H9 (cell line): Measurements from ENCODE around the gene PPP1CC. TPM values are rescaled to one million over a fixed set of nuclear protein-coding genes. Genes with fewer than 3 reads are reported as not detected.

ENCODE experiments used
- DNase-seq: peaks from one replicate; pipeline ENCODE4 v3.0.0-alpha.2; 2017
- H2AFZ ChIP-seq: one replicate; pipeline ENCODE4 v1.6.1; 2013; ENCODE audit warnings: mild to moderate bottlenecking, low read length, control low read depth, moderate library complexity
- H2AK5ac ChIP-seq: 2 replicates; pipeline ENCODE4 v1.6.1; 2013; ENCODE audit warnings: low read length, control low read depth, mixed read lengths; ENCODE audit not compliant: insufficient read length
- H2BK120ac ChIP-seq: one replicate; pipeline ENCODE4 v1.6.1; 2013; ENCODE audit warnings: low read depth, mild to moderate bottlenecking, low read length, control low read depth, inconsistent platforms; ENCODE audit not compliant: poor library complexity, severe bottlenecking
- H2BK12ac ChIP-seq: 2 replicates; pipeline ENCODE4 v1.6.1; 2013; ENCODE audit warnings: low read length, control low read depth, mixed read lengths, low read depth; ENCODE audit not compliant: insufficient read length
- H2BK15ac ChIP-seq: 2 replicates; pipeline ENCODE4 v1.6.1; 2013; ENCODE audit warnings: low read depth, low read length, control low read depth
- H2BK20ac ChIP-seq: one replicate; pipeline ENCODE4 v1.6.1; 2013; ENCODE audit warnings: low read depth, mild to moderate bottlenecking, low read length, control low read depth, inconsistent platforms; ENCODE audit not compliant: poor library complexity, severe bottlenecking
- H2BK5ac ChIP-seq: 2 replicates; pipeline ENCODE4 v1.6.1; 2013; ENCODE audit warnings: low read length, control low read depth, mixed read lengths; ENCODE audit not compliant: insufficient read length
- H3K14ac ChIP-seq: 2 replicates; pipeline ENCODE4 v1.6.1; 2013; ENCODE audit warnings: low read length, control low read depth; ENCODE audit not compliant: insufficient read depth
- H3K18ac ChIP-seq: 2 replicates; pipeline ENCODE4 v1.6.1; 2013; ENCODE audit warnings: low read depth, mild to moderate bottlenecking, mixed read lengths, low read length, control low read depth; ENCODE audit not compliant: insufficient read length
- H3K23ac ChIP-seq: 2 replicates; pipeline ENCODE4 v1.6.1; 2013; ENCODE audit warnings: low read length, control low read depth, mixed read lengths, low read depth; ENCODE audit not compliant: insufficient read length
- H3K23me2 ChIP-seq: 2 replicates; pipeline ENCODE4 v1.6.1; 2013; ENCODE audit warnings: low read depth, mild to moderate bottlenecking, mixed read lengths, low read length, control low read depth; ENCODE audit not compliant: insufficient read length, poor library complexity, severe bottlenecking
- H3K27ac ChIP-seq: 2 replicates; pipeline ENCODE4 v1.5.1; 2013; ENCODE audit warnings: low read length, control low read depth, mixed read lengths, low read depth; ENCODE audit not compliant: insufficient read length
- H3K27me3 ChIP-seq: 2 replicates; pipeline ENCODE4 v1.6.1; 2013; ENCODE audit warnings: low read length, control low read depth, inconsistent platforms; ENCODE audit not compliant: insufficient read depth
- H3K4ac ChIP-seq: 2 replicates; pipeline ENCODE4 v1.6.1; 2013; ENCODE audit warnings: low read depth, mild to moderate bottlenecking, control low read depth, inconsistent platforms, low read length, moderate library complexity
- H3K4me1 ChIP-seq: 2 replicates; pipeline ENCODE4 v1.6.1; 2013; ENCODE audit warnings: low read length, control low read depth, inconsistent platforms; ENCODE audit not compliant: insufficient read depth
- H3K4me2 ChIP-seq: 2 replicates; pipeline ENCODE4 v1.6.1; 2013; ENCODE audit warnings: low read length, control low read depth, mixed read lengths; ENCODE audit not compliant: insufficient read length, insufficient read depth
- H3K56ac ChIP-seq: 2 replicates; pipeline ENCODE4 v1.6.1; 2013; ENCODE audit warnings: low read depth, mild to moderate bottlenecking, mixed read lengths, low read length, control low read depth; ENCODE audit not compliant: insufficient read length
- H3K79me1 ChIP-seq: 2 replicates; pipeline ENCODE4 v1.6.1; 2013; ENCODE audit warnings: low read depth, mild to moderate bottlenecking, moderate library complexity, low read length, control low read depth, inconsistent platforms; ENCODE audit not compliant: insufficient read depth, poor library complexity, severe bottlenecking
- H3K79me2 ChIP-seq: 2 replicates; pipeline ENCODE4 v1.6.1; 2013; ENCODE audit warnings: low read length, control low read depth, inconsistent platforms; ENCODE audit not compliant: insufficient read depth
- H3K9ac ChIP-seq: 2 replicates; pipeline ENCODE4 v1.6.1; 2013; ENCODE audit warnings: low read length, control low read depth, mixed read lengths; ENCODE audit not compliant: insufficient read length; ENCODE audit errors: extremely low read depth
- H3K9me3 ChIP-seq: one replicate; pipeline ENCODE4 v1.6.1; 2013; ENCODE audit warnings: low read depth, low read length, inconsistent platforms; ENCODE audit not compliant: control insufficient read depth
- H3T11ph ChIP-seq: one replicate; pipeline ENCODE4 v1.6.1; 2013; ENCODE audit warnings: mild to moderate bottlenecking, low read length, control low read depth, inconsistent platforms
- H4K20me1 ChIP-seq: one replicate; pipeline ENCODE4 v1.6.1; 2013; ENCODE audit not compliant: control insufficient read depth, insufficient read length, insufficient read depth
- H4K5ac ChIP-seq: 2 replicates; pipeline ENCODE4 v1.6.1; 2013; ENCODE audit warnings: low read depth, mild to moderate bottlenecking, mixed read lengths, low read length, control low read depth; ENCODE audit not compliant: insufficient read length
- H4K8ac ChIP-seq: replicated peaks from 2 replicates; pipeline ENCODE4 v1.6.1; 2013; ENCODE audit warnings: low read length, control low read depth, mixed read lengths, low read depth; ENCODE audit not compliant: insufficient read length
- H4K91ac ChIP-seq: 2 replicates; pipeline ENCODE4 v1.6.1; 2013; ENCODE audit warnings: low read depth, mild to moderate bottlenecking, moderate library complexity, mixed read lengths, low read length, control low read depth; ENCODE audit not compliant: insufficient read length
- H3K27ac Mint-ChIP-seq, 3 experiments: 2 replicates in 2 of 3; 3 replicates in 1 of 3; pipeline ENCODE4 v1.8.0; 2020 to 2021; ENCODE audit warnings: mixed read lengths in 3 of 3, mild to moderate bottlenecking in 1 of 3, moderate library complexity in 1 of 3
- H3K27me3 Mint-ChIP-seq: 2 replicates; pipeline ENCODE4 v1.8.0; 2021; ENCODE audit warnings: low read depth, mild to moderate bottlenecking, moderate library complexity, mixed read lengths
- H3K36me3 Mint-ChIP-seq, 3 experiments: 2 replicates in 2 of 3; 3 replicates in 1 of 3; pipeline ENCODE4 v1.8.0; 2020 to 2021; ENCODE audit warnings: low read depth in 3 of 3, mixed read lengths in 3 of 3; ENCODE audit not compliant: insufficient read depth in 1 of 3
- H3K4me1 Mint-ChIP-seq, 2 experiments: 2 replicates each; pipeline ENCODE4 v1.8.0; 2020; ENCODE audit warnings: mixed read lengths in 2 of 2
- H3K4me3 Mint-ChIP-seq, 2 experiments: 2 replicates in 1 of 2; 3 replicates in 1 of 2; pipeline ENCODE4 v1.8.0; 2020 to 2021; ENCODE audit warnings: mild to moderate bottlenecking in 2 of 2, mixed read lengths in 2 of 2, moderate library complexity in 1 of 2
- H3K9me3 Mint-ChIP-seq, 2 experiments: 2 replicates in 1 of 2; 3 replicates in 1 of 2; pipeline ENCODE4 v1.8.0; 2020; ENCODE audit warnings: mild to moderate bottlenecking in 2 of 2, mixed read lengths in 2 of 2, moderate library complexity in 1 of 2
- CTCF ChIP-seq: fragments of 200-600 bp; sonication (generic); conservative IDR thresholded peaks from 3 replicates; pipeline ENCODE4 v1.8.0; 2021; ENCODE audit warnings: antibody characterized with exemption, mild to moderate bottlenecking
- WGBS: extraction: QIAGEN DNeasy Blood & Tissue Kit; methylation state at CpG from one replicate; pipeline ENCODE4 v1.1.7; 2013; ENCODE audit warnings: missing lambda C conversion rate, low lambda C conversion rate, mixed read lengths; ENCODE audit not compliant: insufficient read length; ENCODE audit errors: extremely low coverage; 5-methylcytosine and 5-hydroxymethylcytosine counted together
- total RNA-seq: library from RNA; stranded (reverse); gene quantifications from 2 replicates; pipeline ENCODE4 v1.2.1, GENCODE V29; 2021

Gene PPP1CC
- total RNA-seq, 1 experiment from 2014 or later, result 286 TPM

GRCh38 chr12:110775997-110776396, 33.3 kb upstream of the PPP1CC start:
- H2BK20ac ChIP-seq, result no peak overlapping the region
- Mint-ChIP-seq H3K27me3 (peaks cover 13% of the 10 kb centered on the region), H3K4me1 (peaks cover 4 to 14% of the 10 kb centered on the region in 2 experiments; a peak in 3 of 4 replicates), H3K4me3 (peak overlapping the region in 1 of 2 experiments; percentile 59; a peak in 1 of 5 replicates), H3K9me3 (peaks cover 10 to 16% of the 10 kb centered on the region in 2 experiments), H3K27ac (peak overlapping the region in 2 of 3 experiments; percentile 13 to 84; a peak in 3 of 7 replicates), H3K36me3 (peaks cover 0 to 8% (median 3%) of the 10 kb centered on the region in 3 experiments; a peak in 4 of 7 replicates)
- no peaks in the 10 kb centered on the region for H3K4me1 ChIP-seq
- no peak overlapping the region for H3K4me2 ChIP-seq
- H3K18ac ChIP-seq, result no peak overlapping the region
- H3K56ac ChIP-seq, result no peak overlapping the region
- H4K8ac ChIP-seq, result no peak overlapping the region
- no peak overlapping the region for H2AFZ ChIP-seq
- no peak for DNase-seq
- no peak overlapping the region for H2BK15ac ChIP-seq
- no peak overlapping the region for H2BK5ac ChIP-seq
- no peak overlapping the region for H4K5ac ChIP-seq
- H3K23me2 ChIP-seq, result no peaks in the 10 kb centered on the region
- WGBS, result no CpG with 5 or more reads among the region's 1 CpG
- H2BK120ac ChIP-seq, result no peak overlapping the region
- H3K9ac ChIP-seq, result no peak overlapping the region
- no peak overlapping the region for H3K27ac ChIP-seq
- no peaks in the 10 kb centered on the region for H4K20me1 ChIP-seq
- H3K23ac ChIP-seq, result no peak overlapping the region
- no peaks in the 10 kb centered on the region for H3K9me3 ChIP-seq
- H3K4ac ChIP-seq, result no peak overlapping the region
- H4K91ac ChIP-seq, result no peak overlapping the region
- no peak overlapping the region for H3K14ac ChIP-seq
- no peaks in the 10 kb centered on the region for H3K79me1 ChIP-seq
- H2BK12ac ChIP-seq, result no peak overlapping the region
- H3K27me3 ChIP-seq, result no peaks in the 10 kb centered on the region
- TF ChIP-seq CTCF, result no peak
- H2AK5ac ChIP-seq, result no peak overlapping the region
- H3T11ph ChIP-seq, result no peak overlapping the region
- no peaks in the 10 kb centered on the region for H3K79me2 ChIP-seq
